GM12874 (cell line): ENCODE results near the gene VSIG10L2.

Experiments
- TF ChIP-seq, protein P1 (sequence below): IDR thresholded peaks from 2 replicates; pipeline ENCODE4 v1.5.1; 2011; ENCODE audit warnings: low read depth, mild to moderate bottlenecking, control low read depth, low read length, moderate library complexity; ENCODE audit not compliant: insufficient read depth

The VSIG10L2 gene

DNA sequence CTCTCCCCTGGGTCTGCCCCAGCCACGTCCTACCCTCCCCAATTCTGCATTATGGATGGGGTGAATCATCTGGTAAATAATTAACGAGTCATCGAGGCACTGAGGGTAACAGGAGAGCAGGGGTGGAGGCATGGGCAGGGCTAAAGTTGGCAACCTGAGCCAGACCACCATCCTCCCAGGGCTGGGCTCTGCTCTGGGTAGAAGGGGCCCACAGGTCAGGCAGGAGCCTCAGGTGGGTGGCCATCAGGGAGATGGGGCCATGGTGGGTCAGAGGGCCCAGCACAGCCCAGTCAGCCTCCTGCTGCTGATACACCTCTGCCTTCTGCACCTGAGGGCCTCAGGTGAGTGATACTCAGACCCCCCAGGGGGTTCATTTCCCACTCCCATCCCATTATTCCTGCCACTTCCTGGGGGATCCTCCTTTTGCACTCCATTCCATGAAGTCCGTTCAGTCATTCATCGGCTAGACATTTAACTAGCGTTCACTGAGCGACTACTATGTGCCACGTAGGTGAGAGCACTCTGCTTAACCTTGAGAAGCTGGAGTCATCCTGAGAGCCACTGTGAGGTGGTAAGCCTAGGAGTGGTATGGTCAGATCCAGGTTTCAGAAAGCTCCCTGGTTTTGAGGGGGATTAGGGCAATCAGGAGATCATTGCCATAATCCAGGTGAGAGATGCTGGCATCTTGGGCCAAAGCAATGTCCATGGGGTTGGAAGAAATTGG lies at the start of gene VSIG10L2:
VSIG10L2 (plus strand) TSS at position 248 of the 724 bp plus-strand sequence; CDS start at position 260, 12 bp downstream.
- TF ChIP-seq, protein P1, sequence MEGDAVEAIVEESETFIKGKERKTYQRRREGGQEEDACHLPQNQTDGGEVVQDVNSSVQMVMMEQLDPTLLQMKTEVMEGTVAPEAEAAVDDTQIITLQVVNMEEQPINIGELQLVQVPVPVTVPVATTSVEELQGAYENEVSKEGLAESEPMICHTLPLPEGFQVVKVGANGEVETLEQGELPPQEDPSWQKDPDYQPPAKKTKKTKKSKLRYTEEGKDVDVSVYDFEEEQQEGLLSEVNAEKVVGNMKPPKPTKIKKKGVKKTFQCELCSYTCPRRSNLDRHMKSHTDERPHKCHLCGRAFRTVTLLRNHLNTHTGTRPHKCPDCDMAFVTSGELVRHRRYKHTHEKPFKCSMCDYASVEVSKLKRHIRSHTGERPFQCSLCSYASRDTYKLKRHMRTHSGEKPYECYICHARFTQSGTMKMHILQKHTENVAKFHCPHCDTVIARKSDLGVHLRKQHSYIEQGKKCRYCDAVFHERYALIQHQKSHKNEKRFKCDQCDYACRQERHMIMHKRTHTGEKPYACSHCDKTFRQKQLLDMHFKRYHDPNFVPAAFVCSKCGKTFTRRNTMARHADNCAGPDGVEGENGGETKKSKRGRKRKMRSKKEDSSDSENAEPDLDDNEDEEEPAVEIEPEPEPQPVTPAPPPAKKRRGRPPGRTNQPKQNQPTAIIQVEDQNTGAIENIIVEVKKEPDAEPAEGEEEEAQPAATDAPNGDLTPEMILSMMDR: no peak

DNA sequence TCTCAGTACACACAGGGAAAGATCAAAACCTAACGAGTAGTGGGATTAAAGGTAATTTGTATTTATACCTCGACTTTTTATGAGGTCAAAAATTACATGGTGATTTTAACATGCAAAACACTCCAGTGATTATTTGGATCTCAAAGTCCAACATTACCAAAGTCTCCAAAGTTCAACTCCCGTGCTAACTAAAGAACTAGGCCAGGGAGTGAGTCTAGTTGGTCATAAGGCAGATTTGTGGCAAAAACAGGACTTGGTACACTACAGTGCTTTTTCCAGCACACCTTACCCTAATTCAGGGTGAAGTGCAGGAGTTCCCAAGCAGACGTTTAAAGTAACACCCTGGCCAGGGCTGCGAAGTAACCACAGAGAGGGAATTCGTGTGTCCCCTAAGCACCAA lies 44.0 kb upstream of the VSIG10L2 start:
- TF ChIP-seq, protein P1: no peak

DNA sequence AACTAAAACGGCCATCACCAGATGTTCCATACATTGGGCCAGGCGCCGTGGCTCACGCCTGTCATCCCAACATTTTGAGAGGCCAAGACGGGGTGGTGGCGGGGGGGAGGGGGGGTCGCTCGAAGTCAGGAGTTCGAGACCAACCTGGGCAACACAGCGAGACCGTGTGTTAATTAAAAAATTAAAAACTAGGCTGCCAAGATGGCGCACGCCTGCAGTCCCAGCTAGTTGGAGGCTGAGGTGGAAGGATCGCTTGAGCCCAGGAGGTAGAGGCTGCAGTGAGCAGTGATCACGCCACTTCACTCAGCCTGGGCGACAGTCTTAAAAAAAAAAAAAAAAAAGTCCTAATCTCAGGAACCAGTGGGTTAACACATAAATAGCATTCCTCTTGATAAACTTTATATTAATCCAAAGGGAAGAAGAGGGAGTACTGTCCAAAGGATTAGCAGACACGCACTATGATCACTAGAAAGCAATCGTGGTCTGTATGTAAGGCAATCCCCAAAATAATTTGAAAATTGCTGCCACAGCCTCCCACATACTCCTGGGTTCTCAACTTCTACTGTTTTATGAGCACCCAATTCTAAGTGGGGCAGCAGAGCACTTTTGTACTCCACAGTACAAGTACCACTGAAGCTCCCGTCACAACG lies 43.4 kb upstream of the VSIG10L2 start:
- TF ChIP-seq, protein P1: no peak

DNA sequence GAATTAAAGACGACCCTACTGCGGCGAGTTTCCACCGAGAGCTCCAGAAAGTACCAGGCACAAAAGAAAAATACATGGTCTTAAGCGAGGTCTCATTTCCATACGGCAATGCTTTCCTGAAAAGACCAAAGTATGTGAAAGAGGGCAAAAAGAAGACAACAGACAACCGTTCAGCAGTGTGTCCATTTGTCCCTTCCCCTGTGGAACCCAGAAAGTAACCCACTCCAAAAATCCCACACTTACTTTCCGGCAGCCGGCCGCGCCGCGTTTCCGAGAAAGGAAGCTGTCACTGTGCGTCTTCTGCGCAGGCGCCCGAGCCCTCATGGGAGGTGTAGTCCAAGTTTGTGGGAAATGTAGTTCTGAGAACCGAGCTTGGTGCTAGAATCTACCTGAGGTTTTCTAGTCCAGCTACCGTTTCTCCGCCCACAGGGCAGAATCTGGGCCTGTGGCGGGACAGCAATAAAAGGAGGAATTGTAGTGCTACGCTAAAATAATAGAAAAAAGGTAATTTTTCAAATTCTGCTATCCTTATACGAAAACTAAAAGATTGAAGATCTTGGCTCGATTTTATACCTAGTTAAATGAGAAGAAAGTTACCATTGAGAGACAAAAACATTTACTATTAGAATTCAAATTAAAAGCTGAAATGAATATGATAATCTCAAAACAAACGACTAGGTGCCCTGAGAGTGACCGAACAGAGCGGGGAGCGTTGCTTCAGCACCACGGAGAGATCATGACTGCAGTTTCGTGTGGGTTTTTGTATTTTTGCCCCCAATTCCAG lies 42.7 kb upstream of the VSIG10L2 start, which contains the start of gene PUS3:
PUS3 (minus strand) TSS at position 280 of the 784 bp plus-strand sequence. CDS start 6,922 bp downstream, outside the sequence.
- TF ChIP-seq, protein P1: no peak

DNA sequence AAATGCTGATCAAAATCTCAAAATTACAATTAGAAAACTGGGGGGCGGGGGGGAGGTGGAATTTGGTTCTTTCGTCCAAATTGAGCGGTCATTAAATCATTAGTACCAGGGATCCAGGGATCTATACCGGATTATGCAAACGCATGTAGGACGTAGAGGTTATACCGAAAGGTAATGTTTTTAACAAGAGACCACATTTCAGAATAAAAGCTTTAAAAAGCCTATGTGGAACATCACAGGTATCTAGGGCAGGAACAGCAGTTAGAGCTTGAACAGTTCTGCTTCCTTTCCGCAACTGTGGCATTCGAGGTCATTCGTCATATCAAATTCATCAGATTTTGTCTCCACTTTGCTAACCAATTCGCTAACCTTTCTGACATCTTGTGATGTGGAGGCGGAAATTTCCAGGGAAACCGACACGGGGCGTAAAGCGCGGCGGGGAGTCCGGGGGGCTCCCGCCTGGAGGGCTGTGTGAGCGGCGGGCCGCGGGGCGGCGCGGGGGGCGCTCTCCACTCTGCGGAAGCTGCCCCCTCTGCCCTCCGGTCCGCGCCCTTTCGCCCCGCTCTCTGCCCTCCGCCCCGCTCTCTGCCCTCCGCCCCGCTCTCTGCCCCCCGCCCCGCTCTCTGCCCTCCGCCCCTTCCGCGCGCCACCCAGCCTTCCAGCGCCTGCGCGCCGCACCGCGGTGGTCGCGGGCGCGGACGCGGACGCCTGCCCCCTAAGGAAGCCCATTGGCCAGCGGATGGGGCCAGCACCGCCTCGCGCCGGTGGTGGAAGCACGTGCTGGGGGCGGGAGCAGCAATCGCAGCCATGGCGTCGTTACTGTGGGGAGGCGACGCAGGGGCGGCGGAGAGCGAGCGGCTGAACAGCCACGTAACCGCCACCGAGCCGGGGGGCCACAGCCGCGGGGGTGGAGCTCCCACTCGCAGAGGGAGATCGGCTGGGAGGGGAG lies 41.9 kb upstream of the VSIG10L2 start, which contains the start of gene DDX25:
DDX25 (plus strand) TSS at position 798 of the 949 bp plus-strand sequence; CDS start at position 808, 10 bp downstream.
- TF ChIP-seq, protein P1: no peak

DNA sequence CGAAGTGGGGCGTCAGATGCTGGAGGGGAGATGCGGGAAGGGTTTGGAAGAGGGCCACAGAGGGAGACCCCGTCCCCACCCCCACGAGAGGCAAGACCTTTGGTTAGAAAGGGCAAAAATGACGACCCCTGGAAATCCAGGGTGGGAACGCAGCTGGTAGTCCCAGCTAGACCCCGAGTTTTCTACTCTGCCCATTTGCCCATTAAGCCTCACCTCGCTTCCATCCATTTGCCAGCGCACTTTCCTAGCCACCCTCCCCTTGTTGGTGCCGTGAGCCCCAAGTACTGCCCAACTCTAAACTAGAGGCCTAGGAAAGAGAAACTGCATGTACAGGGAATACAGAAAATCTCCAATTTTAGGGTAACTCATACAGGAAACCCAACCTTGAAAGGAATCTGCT lies 41.2 kb upstream of the VSIG10L2 start:
- TF ChIP-seq, protein P1: no peak
